PC-3 (cell line): ENCODE data around the gene GDF11. TPM values are rescaled to one million over a fixed set of nuclear protein-coding genes. Genes with fewer than 3 reads are reported as not detected.
A peak's percentile ranks its signal among the peaks of the same experiment; 100 is the strongest.

Source experiments
- ATAC-seq: fragments of 200-7000 bp; cut with Tn5 transposase; 2 replicates; pipeline ENCODE4 v1.9.1; 2020; ENCODE audit warnings: mild to moderate bottlenecking, moderate library complexity
- BruUV-seq: library from RNA; stranded (reverse); fragments of 400-500 nt; replicated peaks from 2 replicates; lab custom pipeline; 2021; lab: Mats Ljungman, UMichigan
- CTCF ChIA-PET: fragments of 300-600 bp; sonication (Branson Sonifier 250); formaldehyde crosslinking; loops from one replicate; lab custom pipeline; 2022; ENCODE audit warnings: antibody characterized with exemption; lab: Charles Lee
- POLR2A ChIA-PET: fragments of 300-600 bp; sonication (Branson Sonifier 250); formaldehyde crosslinking; loops from one replicate; lab custom pipeline; 2022; ENCODE audit warnings: antibody characterized with exemption; ENCODE audit not compliant: unreplicated experiment; lab: Charles Lee
- DNase-seq: peaks from one replicate; pipeline ENCODE4 v3.0.0-alpha.2; 2015
- H2AFZ ChIP-seq: fragments of 300-600 bp; sonication (generic); 2 replicates; pipeline ENCODE4 v1.6.0; 2016; ENCODE audit warnings: antibody characterized with exemption, low read length
- H3F3A ChIP-seq: fragments of 300-600 bp; sonication (generic); one replicate; pipeline ENCODE4 v1.6.0; 2017; ENCODE audit warnings: antibody characterized with exemption, low read length, control low read depth, mild to moderate bottlenecking; ENCODE audit not compliant: unreplicated experiment
- H3K27ac ChIP-seq: fragments of 300-600 bp; sonication (generic); 2 replicates; pipeline ENCODE4 v1.5.1; 2016; ENCODE audit warnings: mild to moderate bottlenecking, low read length
- H3K27me3 ChIP-seq: fragments of 300-600 bp; sonication (generic); 2 replicates; pipeline ENCODE4 v1.6.1; 2016; ENCODE audit warnings: low read length, mixed read lengths
- H3K36me3 ChIP-seq: fragments of 300-600 bp; sonication (generic); 2 replicates; pipeline ENCODE4 v1.6.1; 2016; ENCODE audit warnings: low read depth, mixed run types, low read length, mixed read lengths
- H3K4me1 ChIP-seq: fragments of 300-600 bp; sonication (generic); 2 replicates; pipeline ENCODE4 v1.5.1; 2016; ENCODE audit warnings: low read length; ENCODE audit not compliant: insufficient read depth
- H3K4me2 ChIP-seq: fragments of 300-600 bp; sonication (generic); 2 replicates; pipeline ENCODE4 v1.6.0; 2016; ENCODE audit warnings: low read length
- H3K4me3 ChIP-seq: fragments of 300-600 bp; sonication (generic); 2 replicates; pipeline ENCODE4 v1.5.1; 2016; ENCODE audit warnings: mild to moderate bottlenecking, low read length, mixed read lengths
- H3K79me2 ChIP-seq: fragments of 300-600 bp; sonication (generic); 2 replicates; pipeline ENCODE4 v1.6.1; 2017; ENCODE audit warnings: low read length, mixed read lengths
- H3K9ac ChIP-seq: fragments of 300-600 bp; sonication (generic); 2 replicates; pipeline ENCODE4 v1.6.0; 2016; ENCODE audit warnings: mild to moderate bottlenecking, low read length
- H3K9me2 ChIP-seq: fragments of 300-600 bp; sonication (generic); replicated peaks from 2 replicates; pipeline ENCODE4 v1.6.1; 2016; ENCODE audit warnings: mixed run types, low read length, mixed read lengths
- H3K9me3 ChIP-seq: fragments of 300-600 bp; sonication (generic); 2 replicates; pipeline ENCODE4 v1.6.1; 2016; ENCODE audit warnings: low read length, mixed read lengths
- H4K20me1 ChIP-seq: fragments of 300-600 bp; sonication (generic); 2 replicates; pipeline ENCODE4 v1.6.1; 2016; ENCODE audit warnings: low read length, mixed read lengths
- EZH2 ChIP-seq: fragments of 300-600 bp; sonication (generic); IDR thresholded peaks from one replicate; pipeline ENCODE4 v1.6.1; 2017; ENCODE audit warnings: antibody characterized with exemption, mild to moderate bottlenecking, low read length; ENCODE audit not compliant: unreplicated experiment
- EZH2phosphoT487 ChIP-seq: fragments of 300-600 bp; sonication (generic); IDR thresholded peaks from 2 replicates; pipeline ENCODE4 v1.6.1; 2018; ENCODE audit warnings: mild to moderate bottlenecking, antibody characterized with exemption, low read length, borderline replicate concordance
- intact Hi-C: fragments of 100-400 bp; cut with micrococcal nuclease; formaldehyde crosslinking; loops from 2 replicates; pipeline ENCODE4 v1.9.0; 2023
- total RNA-seq: library from RNA; depleted of rRNA; stranded (reverse); fragments of >200 nt; gene quantifications from 2 replicates; pipeline ENCODE4 v1.2.3, GENCODE V29; 2014
- TF ChIP-seq, protein P1 (sequence below): fragments of 300-600 bp; sonication (generic); conservative IDR thresholded peaks from 2 replicates; pipeline ENCODE4 v1.5.1; 2017; ENCODE audit warnings: antibody characterized with exemption, low read depth, mild to moderate bottlenecking, low read length

Gene GDF11
- total RNA-seq, 1 experiment from 2014 or later: 7.1 TPM

DNA sequence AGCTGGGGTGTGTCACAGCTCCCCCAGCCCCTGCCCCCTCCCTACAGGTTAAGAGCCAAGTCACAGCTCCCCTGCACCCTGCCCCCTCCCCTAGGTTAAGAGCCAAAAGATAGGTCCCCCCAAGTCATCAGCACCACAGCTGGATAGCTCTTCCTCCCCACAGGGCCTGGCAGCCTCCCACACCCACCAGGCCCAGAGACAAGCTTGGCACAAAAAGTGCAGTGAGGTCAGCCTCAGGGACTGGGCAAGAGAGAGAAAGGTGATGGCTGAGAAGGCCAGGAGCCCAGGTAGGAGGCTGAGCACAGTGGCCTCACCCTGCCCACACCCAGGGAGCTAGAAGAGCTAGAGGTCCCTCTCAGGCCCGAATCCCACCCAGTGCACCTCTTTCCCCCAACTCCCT lies 44.0 kb upstream of the GDF11 start:
- H3K27ac ChIP-seq: no peak overlapping the region
- no peaks in the 10 kb centered on the region for H3K9me2 ChIP-seq
- TF ChIP-seq, protein P1, sequence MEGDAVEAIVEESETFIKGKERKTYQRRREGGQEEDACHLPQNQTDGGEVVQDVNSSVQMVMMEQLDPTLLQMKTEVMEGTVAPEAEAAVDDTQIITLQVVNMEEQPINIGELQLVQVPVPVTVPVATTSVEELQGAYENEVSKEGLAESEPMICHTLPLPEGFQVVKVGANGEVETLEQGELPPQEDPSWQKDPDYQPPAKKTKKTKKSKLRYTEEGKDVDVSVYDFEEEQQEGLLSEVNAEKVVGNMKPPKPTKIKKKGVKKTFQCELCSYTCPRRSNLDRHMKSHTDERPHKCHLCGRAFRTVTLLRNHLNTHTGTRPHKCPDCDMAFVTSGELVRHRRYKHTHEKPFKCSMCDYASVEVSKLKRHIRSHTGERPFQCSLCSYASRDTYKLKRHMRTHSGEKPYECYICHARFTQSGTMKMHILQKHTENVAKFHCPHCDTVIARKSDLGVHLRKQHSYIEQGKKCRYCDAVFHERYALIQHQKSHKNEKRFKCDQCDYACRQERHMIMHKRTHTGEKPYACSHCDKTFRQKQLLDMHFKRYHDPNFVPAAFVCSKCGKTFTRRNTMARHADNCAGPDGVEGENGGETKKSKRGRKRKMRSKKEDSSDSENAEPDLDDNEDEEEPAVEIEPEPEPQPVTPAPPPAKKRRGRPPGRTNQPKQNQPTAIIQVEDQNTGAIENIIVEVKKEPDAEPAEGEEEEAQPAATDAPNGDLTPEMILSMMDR: no peak
- TF ChIP-seq EZH2phosphoT487 (no peak), EZH2 (no peak)
- ChIA-PET POLR2A (interaction anchor here (0.5 to 0.6 kb wide), 2 partner anchors 32 to 45 kb away, joined by 4 read pairs; no protein-coding TSS in a partner anchor), CTCF (no interaction called here)
- H3K9me3 ChIP-seq: no peaks in the 10 kb centered on the region
- no peak overlapping the region for H3K4me2 ChIP-seq
- no peaks in the 10 kb centered on the region for H3F3A ChIP-seq
- H3K36me3 ChIP-seq: no peaks in the 10 kb centered on the region
- no peaks in the 10 kb centered on the region for H3K27me3 ChIP-seq
- BruUV-seq: no TSS peak
- H3K4me3 ChIP-seq: no peak overlapping the region
- intact Hi-C loops: no loop called here
- no peaks in the 10 kb centered on the region for H3K79me2 ChIP-seq
- ATAC-seq (no peak), DNase-seq (no peak)
- H4K20me1 ChIP-seq: no peaks in the 10 kb centered on the region
- no peak overlapping the region for H2AFZ ChIP-seq
- no peak overlapping the region for H3K9ac ChIP-seq
- H3K4me1 ChIP-seq: no peaks in the 10 kb centered on the region

DNA sequence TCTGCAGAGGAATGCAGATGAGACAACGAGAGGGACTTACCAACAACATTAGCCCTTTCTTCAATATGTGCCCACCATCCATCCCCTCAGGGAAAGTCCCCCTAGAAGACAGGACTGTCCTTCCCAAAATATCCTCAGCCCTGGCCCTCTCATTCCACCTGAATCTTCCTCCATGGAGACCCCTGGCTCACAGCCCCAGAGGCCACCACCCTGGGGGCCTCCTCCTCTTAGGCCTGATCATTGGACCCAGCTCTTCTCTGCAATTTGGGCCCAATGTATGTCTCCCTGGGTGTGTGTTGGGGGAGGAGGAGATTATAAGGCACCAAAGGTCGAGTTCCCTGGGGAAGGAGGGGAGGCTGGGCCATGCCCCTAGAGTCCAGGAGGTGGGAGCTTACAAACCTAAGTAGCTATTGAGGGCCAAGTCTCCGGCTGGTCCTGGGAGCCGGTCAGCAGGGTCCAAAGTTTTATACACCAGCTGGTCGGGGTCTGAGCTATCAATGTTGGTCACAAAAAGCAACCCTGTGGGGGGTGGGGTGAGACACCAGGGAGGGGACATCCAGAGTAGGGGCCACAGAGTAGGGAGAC lies 43.4 kb upstream of the GDF11 start:
- Histone ChIP-seq H3K4me2 (no peak overlapping the region), H2AFZ (no peak overlapping the region), H3K9me2 (no peaks in the 10 kb centered on the region), H3K27ac (no peak overlapping the region), H3K36me3 (no peaks in the 10 kb centered on the region), H3K79me2 (no peaks in the 10 kb centered on the region), H3K4me3 (no peak overlapping the region), H4K20me1 (no peaks in the 10 kb centered on the region), H3K27me3 (no peaks in the 10 kb centered on the region), H3K4me1 (no peaks in the 10 kb centered on the region), H3F3A (no peaks in the 10 kb centered on the region), H3K9ac (no peak overlapping the region), H3K9me3 (no peaks in the 10 kb centered on the region)
- CTCF ChIA-PET: no interaction called here
- BruUV-seq: no TSS peak
- POLR2A ChIA-PET: interaction anchor here (0.5 to 0.6 kb wide), 3 partner anchors 30 to 45 kb away, joined by 4 read pairs; no protein-coding TSS in a partner anchor
- ATAC-seq: no peak
- intact Hi-C loops: no loop called here
- DNase-seq: no peak
- TF ChIP-seq, protein P1: no peak
- no peak for TF ChIP-seq EZH2
- TF ChIP-seq EZH2phosphoT487: no peak

DNA sequence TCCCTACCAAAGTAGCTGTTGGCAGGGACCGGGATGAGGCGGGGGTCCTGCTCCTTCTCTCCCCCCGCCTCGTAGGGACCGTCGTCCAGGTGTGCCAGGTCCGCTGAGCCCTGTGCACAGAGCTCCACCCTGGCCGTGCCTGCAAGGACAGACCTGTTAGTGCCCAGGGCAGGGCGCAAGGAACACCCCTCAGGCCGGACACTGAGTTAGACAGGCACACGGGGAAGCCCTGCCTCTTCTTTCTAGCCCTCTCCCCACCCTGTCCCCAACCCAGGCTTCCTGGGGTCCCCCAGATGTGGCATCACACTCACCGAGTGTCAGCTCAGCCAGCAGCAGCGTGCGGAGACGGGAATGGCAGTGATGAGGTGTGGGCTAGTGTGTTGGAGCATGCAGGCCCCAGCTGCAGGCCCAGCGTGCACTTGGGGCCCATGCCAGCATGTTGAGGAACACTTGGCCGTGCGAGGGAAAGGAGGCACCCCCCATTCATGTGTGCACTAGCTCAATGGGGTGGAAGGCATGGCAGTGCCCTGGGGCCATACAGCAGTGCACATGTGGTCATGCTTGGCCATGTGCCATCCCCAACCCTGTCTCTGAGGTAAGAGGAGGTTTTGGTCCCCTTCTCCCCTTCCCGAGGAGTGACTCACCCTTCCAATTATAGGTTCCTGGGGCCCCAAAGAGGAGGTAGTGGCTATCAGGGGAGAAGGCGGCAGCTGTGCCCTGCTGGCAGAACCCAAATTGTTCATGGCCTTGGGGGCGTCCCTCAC lies 42.5 kb upstream of the GDF11 start:
- no peaks in the 10 kb centered on the region for H3F3A ChIP-seq
- BruUV-seq: no TSS peak
- no peak overlapping the region for H2AFZ ChIP-seq
- H3K4me2 ChIP-seq: no peak overlapping the region
- no peak overlapping the region for H3K4me3 ChIP-seq
- H3K9me2 ChIP-seq: no peaks in the 10 kb centered on the region
- no peak overlapping the region for H3K27ac ChIP-seq
- H3K36me3 ChIP-seq: no peaks in the 10 kb centered on the region
- ChIA-PET POLR2A (interaction anchor here (0.5 to 0.6 kb wide), 2 partner anchors 29 to 31 kb away, joined by 4 to 6 read pairs; partner anchors contain the start of gene CD63), CTCF (no interaction called here)
- H3K9me3 ChIP-seq: no peaks in the 10 kb centered on the region
- ATAC-seq (no peak), DNase-seq (peak; percentile 17)
- no peaks in the 10 kb centered on the region for H3K4me1 ChIP-seq
- no peaks in the 10 kb centered on the region for H3K27me3 ChIP-seq
- H3K9ac ChIP-seq: no peak overlapping the region
- intact Hi-C loops: no loop called here
- no peaks in the 10 kb centered on the region for H3K79me2 ChIP-seq
- TF ChIP-seq, protein P1: no peak
- no peak for TF ChIP-seq EZH2
- TF ChIP-seq EZH2phosphoT487: no peak
- no peaks in the 10 kb centered on the region for H4K20me1 ChIP-seq
